Measurements from ENCODE around the gene NHERF2. TPM values are rescaled to one million over a fixed set of nuclear protein-coding genes. Genes with fewer than 3 reads are reported as not detected.

NHERF2 gene
- total RNA-seq, 1 donor from 2014 or later: 1.8 TPM

DNA sequence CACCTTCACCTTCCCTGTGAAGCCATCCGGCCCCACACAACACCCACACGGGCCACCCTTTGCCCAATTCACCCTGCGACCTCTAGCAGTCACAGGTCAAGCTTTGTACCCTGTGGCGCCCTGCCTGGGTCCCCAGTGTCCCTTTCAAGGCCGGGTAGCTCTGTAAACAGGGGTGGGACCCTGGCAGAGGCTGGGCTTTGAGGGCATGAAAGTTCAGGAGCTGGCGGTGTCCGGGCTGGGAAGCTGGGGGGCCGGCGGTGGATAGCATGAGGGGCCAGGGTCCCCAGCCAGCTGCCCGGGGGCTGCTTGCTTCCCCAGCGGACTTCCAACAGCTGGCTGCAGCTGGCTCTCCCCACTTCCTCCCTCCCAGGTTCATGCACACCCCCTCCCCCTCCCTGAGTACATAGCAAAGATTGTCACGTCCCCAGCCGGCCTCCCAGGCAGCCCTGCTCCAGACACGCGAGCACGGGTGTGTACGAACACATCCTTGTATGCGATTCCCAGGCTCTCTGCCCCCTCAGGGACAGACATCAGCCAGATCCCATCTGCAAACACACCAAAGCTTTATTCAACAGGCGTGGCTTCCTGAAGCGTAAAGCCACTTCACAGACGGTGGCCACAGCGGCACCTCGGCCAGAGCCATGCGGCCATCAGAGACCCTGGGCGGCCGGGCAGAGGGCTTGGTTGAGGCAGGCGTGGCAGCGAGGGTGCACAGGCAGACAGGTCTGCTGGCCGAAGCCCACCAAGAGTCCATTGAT is 12.8 kb downstream of the NHERF2 start:
- intact Hi-C loops (cut with micrococcal nuclease): no loop called here
- Mint-ChIP-seq H3K9me3 (no peaks in the 10 kb centered on the region), H3K36me3 (ENCODE audit: low read depth) (peaks cover 2% of the 10 kb centered on the region), H3K27ac (no peak overlapping the region), H3K4me3 (no peak overlapping the region), H3K27me3 (no peaks in the 10 kb centered on the region), H3K4me1 (no peaks in the 10 kb centered on the region)
- DNase-seq: no peak

DNA sequence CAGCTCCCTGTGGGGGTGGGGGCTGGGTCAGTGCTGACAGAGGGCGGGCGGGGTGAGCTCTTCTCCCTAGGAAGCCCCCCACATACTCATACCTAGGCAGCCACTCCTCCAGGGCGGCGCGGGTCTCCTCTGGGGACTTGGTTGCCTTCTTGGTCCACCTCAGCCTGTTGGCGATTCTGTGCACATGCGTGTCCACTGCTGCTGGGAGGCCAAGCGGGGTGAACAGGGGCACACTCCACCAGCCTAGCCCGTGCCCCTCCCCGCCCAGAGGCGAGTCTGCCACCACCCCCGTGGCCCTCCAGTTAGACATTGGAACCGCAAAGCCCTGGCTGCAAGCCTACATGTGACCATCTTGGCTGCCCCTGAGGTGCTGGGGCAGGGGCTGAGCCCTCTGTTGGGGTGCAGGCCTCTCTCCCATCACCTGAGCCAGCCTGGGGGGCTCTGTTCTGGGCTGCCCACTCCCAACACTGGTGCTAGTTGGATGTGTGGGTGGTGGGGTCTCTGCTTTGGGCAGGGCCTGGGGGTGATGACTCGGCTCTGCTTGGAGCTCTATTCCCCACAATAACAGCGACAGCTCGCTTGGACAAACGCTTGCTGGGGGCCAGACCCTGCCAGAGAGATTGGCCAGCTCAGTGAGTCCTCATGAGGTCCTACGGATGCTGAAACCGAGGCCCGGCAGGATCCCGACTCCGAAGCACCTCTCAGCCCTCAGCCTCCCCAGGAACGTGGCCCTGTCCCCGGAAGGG is 13.5 kb downstream of the NHERF2 start:
- Mint-ChIP-seq H3K36me3 (ENCODE audit: low read depth) (peaks cover 4% of the 10 kb centered on the region), H3K4me1 (no peaks in the 10 kb centered on the region), H3K4me3 (no peak overlapping the region), H3K27me3 (no peaks in the 10 kb centered on the region), H3K9me3 (no peaks in the 10 kb centered on the region), H3K27ac (no peak overlapping the region)
- intact Hi-C loops (cut with micrococcal nuclease): no loop called here
- DNase-seq: no peak

DNA sequence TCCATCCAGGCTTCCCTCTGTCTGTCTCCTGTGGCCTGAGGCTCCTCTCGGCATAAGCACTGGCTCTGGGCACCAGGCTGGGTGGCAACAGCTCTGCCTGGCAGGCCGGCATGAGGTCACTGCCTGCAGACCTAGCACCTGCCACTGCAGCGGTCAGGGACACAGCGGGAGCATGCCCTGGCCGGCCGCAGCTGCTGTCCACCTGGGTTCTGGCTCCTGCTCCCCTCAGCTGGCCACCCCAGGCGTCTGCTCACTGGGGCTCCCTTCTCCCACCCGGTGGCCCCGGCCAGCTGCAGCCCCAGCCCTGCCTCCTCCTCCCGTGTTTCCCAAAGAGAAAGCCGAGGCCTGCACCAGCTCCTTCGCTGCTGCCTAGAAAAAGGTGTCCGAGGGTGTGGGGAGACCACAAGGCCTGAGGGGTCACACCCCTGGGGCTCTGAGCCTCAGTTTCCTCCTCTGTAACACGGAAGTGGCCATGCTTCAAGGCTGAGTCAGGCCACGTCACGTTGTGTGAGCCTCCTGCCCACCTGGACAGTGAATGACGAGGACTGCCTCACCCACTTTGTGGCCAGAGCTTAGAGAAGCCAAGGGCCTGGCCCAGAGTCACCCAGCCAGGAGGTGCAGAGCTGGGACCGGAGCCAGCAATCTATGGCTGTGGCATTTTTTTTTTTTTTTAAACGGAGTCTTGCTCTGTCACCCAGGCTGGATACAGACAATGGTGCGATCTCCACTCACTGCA is 14.3 kb downstream of the NHERF2 start:
- H3K36me3 Mint-ChIP-seq (ENCODE audit: low read depth): peaks cover 4% of the 10 kb centered on the region
- no peaks in the 10 kb centered on the region for H3K27me3 Mint-ChIP-seq
- H3K4me3 Mint-ChIP-seq: no peak overlapping the region
- no peaks in the 10 kb centered on the region for H3K4me1 Mint-ChIP-seq
- no peaks in the 10 kb centered on the region for H3K9me3 Mint-ChIP-seq
- no peak for DNase-seq
- intact Hi-C loops (cut with micrococcal nuclease): no loop called here
- H3K27ac Mint-ChIP-seq: no peak overlapping the region

DNA sequence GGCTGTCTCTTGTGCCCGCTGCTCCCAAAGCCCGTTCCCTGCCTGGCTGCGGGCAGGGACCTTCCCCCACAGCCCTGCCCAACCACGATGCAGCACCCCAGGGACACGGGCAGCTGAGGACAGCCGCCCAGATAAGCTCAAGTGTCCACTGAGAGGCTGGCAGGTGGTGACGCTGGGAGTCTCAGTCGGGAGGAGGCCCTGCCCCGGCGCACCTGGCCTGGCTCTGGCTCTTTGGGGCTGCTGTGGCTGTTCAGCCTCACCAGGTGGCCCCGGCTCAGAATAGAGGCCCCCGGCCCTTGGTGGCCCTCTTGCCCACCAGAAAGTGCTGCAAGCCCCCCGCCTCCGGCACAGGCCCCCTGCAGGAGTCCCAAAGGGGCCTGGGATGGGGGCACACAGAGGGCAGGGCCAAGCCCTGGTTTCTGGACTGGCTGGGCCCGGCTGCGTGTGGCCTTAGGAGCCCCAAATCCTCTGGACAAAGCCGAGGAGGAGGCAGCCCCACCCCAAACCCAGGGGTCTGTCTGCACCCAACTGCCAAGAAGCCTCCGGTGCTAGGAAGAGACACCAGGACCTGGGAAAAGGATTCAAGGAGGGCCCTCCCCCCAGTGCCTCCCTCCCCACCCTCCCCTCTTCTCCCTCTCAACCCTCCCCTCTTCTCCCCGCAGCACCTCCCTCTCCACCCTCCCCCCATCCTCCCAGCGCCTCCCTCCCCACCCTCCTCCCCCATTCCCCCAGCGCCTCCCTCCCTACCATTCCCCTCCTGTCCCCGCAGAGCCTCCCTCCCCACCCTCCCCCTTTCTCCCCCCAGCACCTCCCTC is 15.7 kb downstream of the NHERF2 start:
- no peak for DNase-seq
- peaks cover 7% of the 10 kb centered on the region for H3K36me3 Mint-ChIP-seq (ENCODE audit: low read depth)
- H3K27ac Mint-ChIP-seq: no peak overlapping the region
- H3K4me1 Mint-ChIP-seq: peaks cover 9% of the 10 kb centered on the region
- intact Hi-C loops (cut with micrococcal nuclease): no loop called here
- no peaks in the 10 kb centered on the region for H3K27me3 Mint-ChIP-seq
- H3K9me3 Mint-ChIP-seq: no peaks in the 10 kb centered on the region
- H3K4me3 Mint-ChIP-seq: no peak overlapping the region

DNA sequence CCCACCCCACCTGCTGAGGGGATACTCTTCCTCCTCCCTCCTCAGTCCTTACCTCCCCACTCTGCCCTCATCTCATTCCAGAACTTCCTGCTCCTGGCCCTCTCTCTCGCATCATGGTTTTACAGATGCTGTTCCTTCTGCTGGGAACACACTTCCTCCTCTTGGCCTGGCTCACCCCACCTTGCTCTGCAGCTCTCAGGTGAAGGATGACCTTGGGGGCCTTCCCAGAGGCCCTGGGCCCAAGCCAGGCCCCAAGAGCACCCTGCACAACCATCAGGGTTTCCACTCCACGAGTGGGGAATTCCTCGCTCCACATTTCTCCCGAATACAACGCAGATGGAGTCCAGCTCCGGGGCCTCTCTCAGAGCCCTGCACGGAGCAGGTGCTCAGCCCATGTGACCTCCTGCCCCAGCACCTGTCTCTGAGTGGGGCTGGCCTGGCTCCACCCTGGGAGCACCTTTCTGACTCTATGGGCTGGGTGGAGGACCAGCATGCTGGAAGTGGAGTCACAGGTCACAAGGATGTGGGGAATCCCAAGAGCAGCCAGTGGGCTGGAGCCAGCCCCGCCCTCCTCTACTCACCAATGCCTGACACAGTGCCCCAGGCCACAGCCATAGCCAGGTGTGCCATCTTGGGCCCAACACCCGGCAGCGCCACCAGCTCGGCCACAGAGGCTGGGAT is 16.4 kb downstream of the NHERF2 start:
- DNase-seq: no peak
- H3K4me3 Mint-ChIP-seq: no peak overlapping the region
- H3K9me3 Mint-ChIP-seq: no peaks in the 10 kb centered on the region
- H3K36me3 Mint-ChIP-seq (ENCODE audit: low read depth): peaks cover 7% of the 10 kb centered on the region
- intact Hi-C loops (cut with micrococcal nuclease): no loop called here
- no peak overlapping the region for H3K27ac Mint-ChIP-seq
- peaks cover 9% of the 10 kb centered on the region for H3K4me1 Mint-ChIP-seq
- H3K27me3 Mint-ChIP-seq: no peaks in the 10 kb centered on the region

DNA sequence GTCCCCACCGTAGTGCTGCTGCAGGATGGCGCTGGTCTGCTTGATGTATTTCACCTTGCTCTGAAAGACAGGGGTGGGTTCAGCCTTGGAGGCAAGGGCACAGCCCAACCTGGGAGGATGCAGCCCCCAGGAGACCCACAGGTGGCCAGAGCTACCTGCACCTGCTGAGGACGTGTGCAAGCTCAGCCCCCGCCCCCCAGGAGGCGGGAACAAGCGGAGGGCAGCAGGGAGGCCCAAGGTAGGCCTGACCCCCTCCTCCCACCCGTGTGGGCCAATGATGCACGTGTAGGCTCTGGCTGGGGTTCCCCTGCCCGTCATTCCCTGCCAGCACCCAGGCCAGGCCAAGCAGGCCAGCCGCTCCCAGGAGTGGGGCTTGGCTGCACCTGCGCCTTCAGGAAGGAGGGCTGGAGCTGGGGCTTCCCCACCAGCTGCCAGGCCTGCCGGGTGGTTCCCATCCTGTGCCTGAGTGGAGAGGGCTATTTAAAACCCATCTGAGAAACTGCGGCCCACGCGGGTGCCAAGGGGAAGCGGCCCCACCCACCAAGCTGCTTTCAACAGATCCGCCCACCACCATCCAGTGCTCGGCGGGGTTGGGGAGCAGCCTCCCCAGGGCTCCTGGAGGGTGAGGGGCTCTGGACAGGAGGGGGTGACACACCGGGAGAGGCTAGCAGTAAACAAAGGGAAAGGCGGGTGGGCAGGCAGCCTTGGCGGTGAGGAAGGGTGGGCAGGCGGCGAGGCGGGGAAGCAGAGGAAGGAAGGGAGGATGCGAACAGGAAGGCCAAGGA is 17.2 kb downstream of the NHERF2 start:
- Mint-ChIP-seq H3K27ac (no peak overlapping the region), H3K27me3 (no peaks in the 10 kb centered on the region), H3K4me3 (no peak overlapping the region), H3K9me3 (no peaks in the 10 kb centered on the region), H3K36me3 (ENCODE audit: low read depth) (peaks cover 7% of the 10 kb centered on the region), H3K4me1 (peaks cover 14% of the 10 kb centered on the region)
- no peak for DNase-seq
- intact Hi-C loops (cut with micrococcal nuclease): no loop called here

DNA sequence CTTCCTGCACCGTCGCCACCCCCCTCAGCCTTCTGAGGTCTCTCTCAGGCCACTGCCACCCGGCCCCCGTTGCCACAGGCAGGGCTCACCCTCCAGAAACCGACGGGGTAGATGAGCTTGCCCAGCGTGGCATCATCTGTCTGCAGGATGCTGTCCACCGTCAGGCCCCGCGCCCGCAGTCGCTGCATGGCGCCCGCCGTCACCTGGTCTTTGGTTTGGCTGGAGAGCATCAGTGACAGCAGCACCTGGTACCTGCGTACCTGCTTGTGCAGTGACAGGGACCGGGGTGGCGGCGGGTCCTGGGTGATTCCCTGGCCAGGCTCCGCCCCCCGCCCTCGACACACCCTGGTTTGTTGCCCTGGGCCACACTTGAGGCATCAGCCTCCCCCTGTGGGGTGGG is 17.8 kb downstream of the NHERF2 start:
- no peak overlapping the region for H3K27ac Mint-ChIP-seq
- H3K4me1 Mint-ChIP-seq: peaks cover 14% of the 10 kb centered on the region
- H3K4me3 Mint-ChIP-seq: no peak overlapping the region
- intact Hi-C loops (cut with micrococcal nuclease): no loop called here
- no peak for DNase-seq
- H3K27me3 Mint-ChIP-seq: no peaks in the 10 kb centered on the region
- H3K36me3 Mint-ChIP-seq (ENCODE audit: low read depth): peaks cover 7% of the 10 kb centered on the region
- no peaks in the 10 kb centered on the region for H3K9me3 Mint-ChIP-seq

DNA sequence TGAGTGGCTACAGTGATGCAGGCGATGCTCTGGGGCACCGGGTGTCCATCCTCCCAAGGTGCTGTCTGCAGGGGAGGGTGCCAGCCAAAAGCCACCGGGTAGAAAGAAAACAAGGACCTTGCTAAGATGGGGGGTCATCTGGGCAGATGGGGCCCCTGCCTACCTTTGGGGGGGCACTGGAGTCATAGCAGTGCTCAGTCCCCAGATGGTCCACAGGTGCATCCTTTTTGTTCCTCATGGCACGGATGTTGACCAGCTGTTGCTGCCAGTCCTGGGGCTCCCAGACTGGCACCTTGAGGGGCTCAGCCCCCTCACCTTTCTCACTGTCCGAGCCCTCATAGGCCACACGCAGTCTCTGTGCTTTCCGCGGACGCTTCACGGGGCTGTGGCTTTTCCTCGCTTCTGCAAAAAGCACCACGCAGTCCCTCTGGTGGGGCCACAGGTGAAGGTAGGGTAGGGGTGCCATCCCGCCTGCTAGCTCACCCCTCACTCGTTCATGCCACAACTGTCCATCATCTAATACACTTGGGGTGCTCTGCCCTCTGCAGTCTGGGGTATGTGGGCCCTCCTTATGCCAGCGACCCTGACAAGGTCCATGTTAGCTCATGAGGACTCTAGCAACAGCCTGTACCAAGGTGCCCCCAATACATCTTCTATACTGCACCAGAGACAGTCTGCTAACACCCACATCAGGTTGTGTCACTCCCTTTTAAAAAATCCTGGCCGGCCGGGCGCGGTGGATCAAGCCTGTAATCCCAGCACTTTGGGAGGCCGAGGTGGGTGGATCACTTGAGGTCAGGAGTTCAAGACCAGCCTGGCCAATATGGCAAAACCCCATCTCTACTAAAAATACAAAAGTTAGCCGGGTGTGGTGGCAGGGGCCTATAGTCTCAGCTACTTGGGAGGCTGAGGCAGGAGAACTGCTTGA is 19.5 kb downstream of the NHERF2 start:
- Mint-ChIP-seq H3K4me1 (peaks cover 14% of the 10 kb centered on the region), H3K9me3 (no peaks in the 10 kb centered on the region), H3K27me3 (no peaks in the 10 kb centered on the region), H3K27ac (no peak overlapping the region), H3K36me3 (ENCODE audit: low read depth) (peaks cover 9% of the 10 kb centered on the region), H3K4me3 (peak overlapping the region; percentile 92)
- intact Hi-C loops (cut with micrococcal nuclease): loop anchor here (5.0 kb wide), 1 partner anchor 54 kb away; no protein-coding TSS in a partner anchor
- no peak for DNase-seq

DNA sequence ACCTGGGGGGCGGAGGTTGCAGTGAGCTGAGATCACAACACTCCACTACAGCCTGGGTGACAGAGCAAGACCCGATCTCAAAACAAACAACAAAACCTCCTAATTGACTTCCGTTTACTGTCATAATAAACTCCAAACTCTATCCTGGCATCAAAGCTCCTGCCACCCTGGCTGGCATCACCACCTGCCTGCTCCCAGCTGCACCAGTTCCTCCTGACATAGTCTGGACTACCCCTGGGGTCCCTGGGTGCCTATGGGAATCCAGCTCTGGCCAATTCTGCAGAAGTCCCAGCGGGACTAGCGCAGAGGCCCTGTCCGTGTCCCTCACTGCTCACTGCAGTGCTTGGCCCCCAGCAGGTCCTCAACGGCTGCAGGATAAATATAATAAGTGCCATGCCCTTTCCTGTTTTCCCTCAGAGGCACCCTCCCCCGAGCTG is 20.2 kb downstream of the NHERF2 start:
- DNase-seq: peak; percentile 66
- Mint-ChIP-seq H3K27me3 (no peaks in the 10 kb centered on the region), H3K9me3 (no peaks in the 10 kb centered on the region), H3K4me3 (peak overlapping the region; percentile 92), H3K36me3 (ENCODE audit: low read depth) (peaks cover 14% of the 10 kb centered on the region), H3K27ac (peak overlapping the region; percentile 83), H3K4me1 (peaks cover 14% of the 10 kb centered on the region)
- intact Hi-C loops (cut with micrococcal nuclease): loop anchor here (1.0 to 5.0 kb wide), 3 partner anchors 24 to 108 kb away; partner anchors contain the start of gene TRAF7

DNA sequence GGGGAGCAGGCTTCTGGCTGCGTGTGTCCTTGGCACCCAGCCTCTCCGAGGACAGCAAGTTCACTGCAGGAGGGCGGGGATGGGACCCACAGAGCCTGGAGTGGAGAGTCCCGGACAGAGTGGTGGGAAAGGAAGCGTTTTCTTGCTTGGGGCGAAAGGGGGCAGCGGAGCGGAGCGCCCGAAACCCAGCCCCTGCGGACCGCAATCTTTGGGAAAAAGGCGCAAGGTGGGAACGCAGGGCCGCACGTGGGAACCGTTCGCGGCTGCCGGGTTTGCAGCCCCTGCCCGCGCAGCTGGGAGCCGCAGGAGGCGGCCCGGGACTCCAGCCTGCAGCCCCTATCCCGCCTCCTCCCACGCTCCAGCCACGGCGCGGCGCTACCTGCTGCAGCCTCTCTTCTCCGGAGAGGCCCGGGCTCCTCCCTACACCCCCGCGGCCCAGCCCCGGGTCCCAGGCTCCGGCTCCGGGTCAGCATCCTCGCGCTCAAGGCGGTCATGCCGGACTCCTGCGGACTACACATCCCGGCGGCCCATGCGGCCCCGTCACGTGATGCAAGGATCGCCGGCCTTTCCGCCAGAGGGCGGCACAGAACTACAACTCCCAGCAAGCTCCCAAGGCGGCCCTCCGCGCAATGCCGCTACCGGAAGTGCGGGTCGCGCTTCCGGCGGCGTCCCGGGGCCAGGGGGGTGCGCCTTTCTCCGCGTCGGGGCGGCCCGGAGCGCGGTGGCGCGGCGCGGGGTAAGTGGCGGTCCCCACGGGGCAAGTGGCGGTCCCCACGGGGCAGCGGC is 20.8 kb downstream of the NHERF2 start, which contains the start of the genes NTHL1 and TSC2:
Gene NTHL1 (minus strand): TSS at position 505 of the 786 bp plus-strand sequence. CDS start 11 bp downstream, at position 494.
Gene TSC2 (plus strand): TSS at position 656 of the 786 bp plus-strand sequence. CDS start 631 bp downstream, outside the sequence.
- H3K9me3 Mint-ChIP-seq: no peaks in the 10 kb centered on the region

DNA sequence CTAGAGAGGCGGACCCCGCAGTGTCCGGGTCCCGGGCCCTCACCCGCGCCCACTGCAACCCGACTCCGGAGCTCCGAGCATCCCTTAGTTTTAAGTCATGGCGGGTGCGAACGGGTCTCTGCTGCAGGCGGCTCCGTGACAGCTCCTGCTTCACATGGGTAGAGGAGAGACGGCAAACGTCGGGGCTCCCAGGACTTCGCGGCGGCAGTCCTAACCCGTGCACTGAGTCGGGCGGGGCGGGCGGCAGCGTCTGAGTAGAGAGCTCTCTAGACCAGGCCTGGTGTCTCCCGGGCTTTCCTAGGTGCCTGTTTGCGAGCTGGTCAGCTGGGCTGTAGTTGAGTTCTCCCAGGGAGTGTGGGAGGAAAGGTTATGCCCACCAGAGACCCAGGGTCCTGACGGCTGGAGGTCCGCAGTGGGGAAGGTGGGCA is 21.4 kb downstream of the NHERF2 start:
- peak overlapping the region; percentile 92 for H3K4me3 Mint-ChIP-seq
- no peaks in the 10 kb centered on the region for H3K27me3 Mint-ChIP-seq
- H3K27ac Mint-ChIP-seq: peak overlapping the region; percentile 56
- H3K36me3 Mint-ChIP-seq (ENCODE audit: low read depth): peaks cover 15% of the 10 kb centered on the region
- intact Hi-C loops (cut with micrococcal nuclease): loop anchor here (5.0 kb wide), 1 partner anchor 56 kb away; no protein-coding TSS in a partner anchor
- DNase-seq: no peak
- no peaks in the 10 kb centered on the region for H3K9me3 Mint-ChIP-seq
- H3K4me1 Mint-ChIP-seq: peaks cover 14% of the 10 kb centered on the region

More for the DNA sequence above, 20.8 kb downstream of the NHERF2 start, which contains the start of the genes NTHL1 and TSC2:
- Mint-ChIP-seq H3K27ac (peak within 1 kb of the TSS; percentile 83), H3K4me3 (peak within 1 kb of the TSS; percentile 92), H3K27me3 (no peaks in the 10 kb centered on the region), H3K4me1 (peaks cover 14% of the 10 kb centered on the region), H3K36me3 (ENCODE audit: low read depth) (peaks cover 15% of the 10 kb centered on the region)
- intact Hi-C loops (cut with micrococcal nuclease): loop anchor here (1.0 to 5.0 kb wide), 3 partner anchors 24 to 108 kb away; partner anchors contain the start of gene TRAF7
- peak; percentile 99 for DNase-seq

Data from activated CD4-positive, alpha-beta T cell treated with anti-CD3 and anti-CD28 coated beads, Interleukin-2, amount 10 ng/mL, durations not matched to agents 24 days and 14 days (primary cell).